GM21447 (cell line): ENCODE data around the gene DSC2.

Source experiments
- ATAC-seq: cut with Tn5 transposase; IDR thresholded peaks from one replicate; pipeline ENCODE4 v1.9.1; 2021; ENCODE audit not compliant: unreplicated experiment

Gene DSC2

GRCh38 chr18:31099450-31100230, 2.6 kb downstream of the DSC2 start:
- ATAC-seq = no peak

- ATAC-seq = no peak
Measured at GRCh38 chr18:31098878-31099277, 3.3 kb downstream of the DSC2 start.

- ATAC-seq = no peak
Measured at GRCh38 chr18:31097666-31098065, 4.6 kb downstream of the DSC2 start.

GRCh38 chr18:31093880-31094279, 8.3 kb downstream of the DSC2 start:
- no peak for ATAC-seq

- no peak for ATAC-seq
Measured at GRCh38 chr18:31093294-31093693, 8.9 kb downstream of the DSC2 start.

GRCh38 chr18:31091350-31091749, 10.9 kb downstream of the DSC2 start:
- no peak for ATAC-seq

- no peak for ATAC-seq
Measured at GRCh38 chr18:31088532-31088931, 13.7 kb downstream of the DSC2 start.

GRCh38 chr18:31079973-31080372, 22.2 kb downstream of the DSC2 start:
- no peak for ATAC-seq

GRCh38 chr18:31077878-31078277, 24.3 kb downstream of the DSC2 start:
- no peak for ATAC-seq

GRCh38 chr18:31072175-31072574, 30.0 kb downstream of the DSC2 start:
- ATAC-seq = no peak

GRCh38 chr18:31070206-31070605, 32.0 kb downstream of the DSC2 start:
- no peak for ATAC-seq

- ATAC-seq = no peak
Measured at GRCh38 chr18:31066266-31066665, 36.0 kb downstream of the DSC2 start.

GRCh38 chr18:31065036-31065773, 37.0 kb downstream of the DSC2 start:
- no peak for ATAC-seq

GRCh38 chr18:31064130-31064529, 38.1 kb downstream of the DSC2 start:
- no peak for ATAC-seq

- ATAC-seq = no peak
Measured at GRCh38 chr18:31061945-31062344, 40.3 kb downstream of the DSC2 start.

GRCh38 chr18:31058897-31059296, 43.3 kb downstream of the DSC2 start:
- no peak for ATAC-seq

GRCh38 chr18:31057917-31058316, 44.3 kb downstream of the DSC2 start:
- ATAC-seq = no peak

- ATAC-seq = no peak
Measured at GRCh38 chr18:31057051-31057450, 45.2 kb downstream of the DSC2 start.

GRCh38 chr18:31056296-31056695, 45.9 kb downstream of the DSC2 start:
- no peak for ATAC-seq

- ATAC-seq = no peak
Measured at GRCh38 chr18:31050635-31051034, 51.6 kb downstream of the DSC2 start.

- no peak for ATAC-seq
Measured at GRCh38 chr18:31049189-31049588, 53.0 kb downstream of the DSC2 start.

GRCh38 chr18:31048216-31048615, 54.0 kb downstream of the DSC2 start:
- no peak for ATAC-seq
